Measurements from ENCODE around the gene ZNF22. TPM values are rescaled to one million over a fixed set of nuclear protein-coding genes. Genes with fewer than 3 reads are reported as not detected.

The ZNF22 gene
- total RNA-seq, 2 donors from 2014 or later = 34.8 to 44.0 TPM

Other genes with a start within 250 kb of the ZNF22 start
- not detected for gene TMEM72, start 89.6 kb upstream of the ZNF22 start, total RNA-seq
- 1 to 10 TPM; 2.6 to 2.8 TPM for gene RASSF4, start 41.1 kb upstream of the ZNF22 start, total RNA-seq
- 1 to 10 TPM in 1 of 2 donors, under 1 TPM in 1; 0.23 to 1.4 TPM for gene DEPP1, start 22.1 kb upstream of the ZNF22 start, total RNA-seq

Data from activated T-cell treated with anti-CD3 and anti-CD28 coated beads, Interleukin-2, amount 50 U/mL, for 72 hours (primary cell).